ENCODE measurements around the gene RPS6KL1.
A peak's percentile ranks its signal among the peaks of the same experiment; 100 is the strongest.

RPS6KL1 gene

DNA sequence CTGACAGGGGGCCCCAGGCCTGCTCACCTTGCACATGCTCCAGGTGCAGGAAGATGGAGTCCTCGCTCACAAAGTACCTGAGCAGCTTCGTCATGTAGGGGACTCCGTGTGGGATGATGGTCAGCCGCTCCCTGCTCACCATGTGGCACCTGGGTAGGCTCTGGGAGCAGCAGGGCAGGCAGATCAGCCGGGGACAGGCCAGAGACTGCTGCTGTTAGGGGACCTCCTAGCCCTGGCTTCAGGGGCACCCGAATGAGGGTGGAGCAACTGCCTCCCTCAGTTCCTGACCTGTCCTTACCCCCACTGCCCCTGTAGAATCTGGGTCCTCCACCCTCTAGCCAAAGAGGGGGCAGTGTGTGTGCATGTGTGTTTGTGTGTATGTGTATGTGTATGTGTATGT, 11.8 kb downstream of the RPS6KL1 start:
- no peak for DNase-seq

- no peak for DNase-seq
Measured at GRCh38 chr14:74910556-74910955, 12.5 kb downstream of the RPS6KL1 start.

DNA sequence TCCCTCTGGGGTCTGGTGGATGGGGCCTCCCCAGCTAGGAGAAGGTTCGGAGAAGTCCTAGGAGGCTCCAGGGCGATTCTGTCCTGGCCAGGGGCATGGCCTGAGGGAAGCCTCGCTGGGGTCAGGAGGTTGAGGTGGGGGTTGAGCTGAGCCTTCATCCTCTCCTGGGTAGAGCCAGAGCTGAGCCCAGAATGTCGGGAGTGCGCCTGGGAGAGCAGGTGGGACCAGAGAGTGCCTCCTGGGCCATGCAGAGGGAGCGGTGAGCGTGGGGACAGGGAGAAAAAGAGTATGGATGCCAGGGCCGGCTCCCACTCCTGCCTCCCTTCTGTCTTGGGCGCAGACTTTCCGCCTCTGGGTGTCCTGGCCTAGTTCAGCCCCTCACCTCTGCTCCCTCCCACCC, 13.1 kb downstream of the RPS6KL1 start:
- no peak for DNase-seq

GRCh38 chr14:74909501-74909900, 13.6 kb downstream of the RPS6KL1 start:
- DNase-seq = no peak

GRCh38 chr14:74908861-74909341, 14.2 kb downstream of the RPS6KL1 start:
- DNase-seq = no peak

DNA sequence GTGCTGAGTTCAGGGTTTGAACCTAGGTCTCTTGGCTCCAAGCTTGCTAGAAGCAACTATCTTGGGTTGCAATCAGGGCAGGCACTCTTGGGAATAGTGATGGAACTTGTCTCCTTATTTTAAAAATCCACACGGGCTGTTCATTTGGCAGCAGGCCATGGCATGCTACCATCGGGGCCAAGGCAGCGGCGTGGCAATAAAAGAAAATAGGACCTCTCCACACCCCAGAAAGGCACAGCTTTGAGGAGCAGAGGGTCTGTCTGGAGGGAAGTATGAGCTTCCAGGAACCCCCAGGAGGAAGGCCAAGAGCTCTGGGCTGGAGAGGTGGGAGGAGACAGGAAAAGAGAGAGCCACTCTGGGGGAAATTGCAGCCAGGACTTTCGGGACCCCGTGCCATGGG, 15.3 kb downstream of the RPS6KL1 start:
- peak; percentile 71 for DNase-seq

DNA sequence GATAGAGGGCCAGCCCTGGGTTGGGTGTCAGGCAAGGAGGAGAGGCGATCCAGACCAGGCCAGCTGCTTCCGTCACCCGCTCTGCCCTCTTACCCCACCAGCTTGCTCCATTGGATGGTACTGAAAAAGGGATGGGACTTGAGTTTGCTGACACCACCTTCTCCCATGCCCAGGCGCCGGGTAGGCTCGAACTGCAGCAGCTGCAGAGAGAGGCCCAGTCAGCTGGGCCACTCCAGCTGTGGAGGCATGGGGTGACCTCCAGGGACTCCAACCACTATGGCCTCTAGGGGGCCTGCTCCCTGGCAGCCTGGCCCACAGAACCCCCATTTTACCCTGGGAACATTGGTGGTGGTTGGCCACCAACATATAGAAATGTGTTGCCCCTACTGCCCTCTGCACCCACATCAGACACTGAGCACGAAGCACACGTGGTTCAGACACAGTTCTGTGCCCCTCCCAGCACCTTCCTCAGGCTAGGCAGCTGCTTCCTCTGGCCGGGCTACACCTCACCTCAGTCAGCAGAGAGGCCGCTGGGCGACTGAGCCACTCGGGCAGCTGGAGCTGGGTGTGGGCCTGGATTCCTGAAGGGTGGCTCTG, 16.0 kb downstream of the RPS6KL1 start:
- DNase-seq = no peak

DNA sequence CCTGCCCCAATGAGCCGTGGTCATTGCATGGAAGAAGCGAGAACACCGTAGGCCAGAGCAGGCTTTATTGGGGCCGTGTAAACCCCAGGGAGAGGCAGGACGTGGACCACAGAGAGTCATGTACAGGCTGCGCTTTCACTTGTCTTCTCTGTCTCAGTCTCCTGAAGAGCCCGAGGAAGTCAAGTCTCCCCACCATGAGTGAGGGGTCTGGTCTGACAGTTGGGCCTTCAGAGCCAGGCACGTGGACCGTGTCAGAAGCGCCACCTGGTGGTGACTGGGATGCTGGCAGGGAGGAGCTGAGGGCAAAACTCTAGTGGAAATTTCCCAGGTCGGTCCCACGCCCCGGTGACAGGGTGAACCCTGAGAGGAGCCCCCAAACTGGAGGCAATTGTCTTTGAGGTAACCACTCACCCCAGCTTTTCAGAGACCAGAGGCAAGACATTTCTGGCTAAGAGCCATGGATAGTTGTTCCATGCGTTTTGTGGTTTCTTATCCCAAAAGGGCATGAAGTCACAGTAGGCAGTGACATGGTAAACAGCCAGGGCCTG, 17.4 kb downstream of the RPS6KL1 start:
- DNase-seq = peak; percentile 59

GRCh38 chr14:74904635-74905503, 18.2 kb downstream of the RPS6KL1 start:
- no peak for DNase-seq

DNA sequence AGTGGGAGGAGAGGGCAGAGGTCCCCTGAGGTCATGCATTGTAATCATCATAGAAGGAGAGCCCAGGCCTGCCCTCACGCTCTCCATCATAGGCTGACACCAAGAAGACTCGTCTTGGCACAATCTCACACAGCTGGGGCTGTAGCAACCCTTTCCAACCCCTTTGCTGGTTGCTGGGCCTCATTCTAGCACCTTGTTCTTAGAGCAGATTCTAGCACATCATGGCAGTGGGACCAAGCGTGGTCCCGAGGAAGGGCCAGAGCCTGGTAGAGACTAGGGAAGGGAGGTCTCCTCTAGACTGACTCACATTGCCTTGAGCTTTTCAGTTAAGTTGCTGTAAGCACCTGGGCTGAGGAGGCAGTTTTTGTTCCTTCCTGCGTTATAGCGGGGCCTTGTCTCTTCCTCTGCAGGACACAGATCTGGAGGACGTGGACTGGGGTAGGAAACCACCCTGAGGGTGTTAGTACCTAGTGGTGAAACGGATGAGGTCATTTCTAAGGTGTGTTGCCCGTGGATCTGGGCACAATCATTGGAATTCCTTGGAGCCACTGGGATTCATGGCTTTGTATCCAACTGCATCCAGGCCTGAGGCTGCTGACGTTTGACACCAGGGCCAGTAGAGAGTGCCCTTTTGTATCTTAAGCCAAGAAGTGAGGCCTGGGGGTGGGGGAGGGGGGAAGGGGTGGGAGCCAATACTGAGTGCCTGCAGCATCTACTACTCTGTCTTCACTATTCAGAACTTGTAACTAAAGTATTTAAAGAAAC, 19.9 kb downstream of the RPS6KL1 start:
- DNase-seq = no peak

GRCh38 chr14:74898694-74899093, 24.4 kb downstream of the RPS6KL1 start:
- DNase-seq = no peak

- DNase-seq = no peak
Measured at GRCh38 chr14:74898083-74898482, 25.0 kb downstream of the RPS6KL1 start.

GRCh38 chr14:74897642-74898041, 25.4 kb downstream of the RPS6KL1 start:
- DNase-seq = no peak

DNA sequence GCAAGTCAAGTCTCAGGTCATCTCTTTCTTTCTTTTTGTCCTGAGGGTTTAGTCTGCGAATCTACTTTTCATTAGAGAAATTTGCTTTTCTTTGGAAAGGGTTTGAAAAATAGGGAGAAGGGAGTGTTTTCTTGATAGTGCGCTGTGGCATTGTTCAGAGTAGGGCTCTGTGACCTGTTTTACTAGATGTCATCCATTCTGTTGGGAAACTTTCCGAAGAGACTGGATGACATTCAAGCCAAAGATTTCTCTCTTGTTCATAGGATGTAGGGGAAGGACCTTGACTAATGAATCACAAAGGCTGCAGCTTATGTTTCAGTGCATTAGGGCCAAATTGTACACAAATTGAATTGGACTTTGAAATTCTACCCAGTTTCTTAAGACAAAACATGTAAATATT, 26.7 kb downstream of the RPS6KL1 start:
- no peak for DNase-seq

- DNase-seq = no peak
Measured at GRCh38 chr14:74893614-74894091, 29.4 kb downstream of the RPS6KL1 start.

DNA sequence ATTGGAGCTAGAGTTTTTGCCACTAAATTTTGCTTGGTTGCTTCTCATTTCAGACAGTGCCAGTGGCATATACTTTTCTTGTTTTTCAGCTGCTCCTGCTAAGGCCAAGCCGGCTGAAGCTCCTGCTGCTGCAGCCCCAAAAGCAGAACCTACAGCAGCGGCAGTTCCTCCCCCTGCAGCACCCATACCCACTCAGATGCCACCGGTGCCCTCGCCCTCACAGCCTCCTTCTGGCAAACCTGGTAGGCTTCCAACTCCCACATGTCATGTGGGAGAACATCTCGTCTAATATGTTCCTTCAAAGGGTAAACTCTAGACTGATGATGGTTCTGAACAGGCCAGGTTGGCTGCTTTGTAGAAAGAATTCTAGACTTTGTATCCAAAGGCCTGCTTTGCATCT, 30.3 kb downstream of the RPS6KL1 start:
- no peak for DNase-seq

DNA sequence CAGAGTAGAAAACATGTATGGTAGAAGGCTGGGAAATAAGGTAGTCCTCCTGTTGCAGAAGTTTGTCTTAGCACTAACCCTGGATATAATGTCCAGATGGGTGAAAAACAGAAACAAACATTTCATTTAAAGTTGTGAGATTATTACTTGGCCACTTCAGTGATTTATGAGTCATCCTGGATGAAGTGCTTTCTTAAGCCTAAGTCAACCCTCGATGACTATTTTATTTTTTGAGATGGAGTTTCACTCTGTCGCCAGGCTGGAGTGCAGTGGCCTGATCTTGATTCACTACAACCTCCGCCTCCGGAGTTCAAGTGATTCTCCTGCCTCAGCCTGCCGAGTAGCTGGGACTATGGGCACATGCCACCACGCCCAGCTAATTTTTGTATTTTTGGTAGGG, 31.2 kb downstream of the RPS6KL1 start:
- no peak for DNase-seq

DNA sequence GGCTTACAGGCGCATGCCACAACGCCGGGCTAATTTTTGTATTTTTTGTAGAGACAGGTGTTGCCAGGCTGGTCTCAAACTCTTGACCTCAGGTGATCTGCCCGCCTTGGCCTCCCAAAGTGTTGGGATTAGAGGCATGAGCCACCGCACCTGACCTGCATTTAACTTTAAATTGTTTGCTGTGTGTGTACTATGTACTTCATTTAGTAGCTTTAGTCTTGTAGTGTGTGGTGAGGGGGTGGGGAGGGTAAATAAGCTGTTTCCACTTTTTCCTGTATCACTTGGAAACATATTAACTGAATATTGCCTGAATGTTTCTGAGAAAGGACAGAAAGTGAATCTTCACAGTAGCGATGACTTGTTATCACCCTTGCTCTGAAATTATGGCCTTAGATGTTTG, 32.8 kb downstream of the RPS6KL1 start:
- DNase-seq = no peak

DNA sequence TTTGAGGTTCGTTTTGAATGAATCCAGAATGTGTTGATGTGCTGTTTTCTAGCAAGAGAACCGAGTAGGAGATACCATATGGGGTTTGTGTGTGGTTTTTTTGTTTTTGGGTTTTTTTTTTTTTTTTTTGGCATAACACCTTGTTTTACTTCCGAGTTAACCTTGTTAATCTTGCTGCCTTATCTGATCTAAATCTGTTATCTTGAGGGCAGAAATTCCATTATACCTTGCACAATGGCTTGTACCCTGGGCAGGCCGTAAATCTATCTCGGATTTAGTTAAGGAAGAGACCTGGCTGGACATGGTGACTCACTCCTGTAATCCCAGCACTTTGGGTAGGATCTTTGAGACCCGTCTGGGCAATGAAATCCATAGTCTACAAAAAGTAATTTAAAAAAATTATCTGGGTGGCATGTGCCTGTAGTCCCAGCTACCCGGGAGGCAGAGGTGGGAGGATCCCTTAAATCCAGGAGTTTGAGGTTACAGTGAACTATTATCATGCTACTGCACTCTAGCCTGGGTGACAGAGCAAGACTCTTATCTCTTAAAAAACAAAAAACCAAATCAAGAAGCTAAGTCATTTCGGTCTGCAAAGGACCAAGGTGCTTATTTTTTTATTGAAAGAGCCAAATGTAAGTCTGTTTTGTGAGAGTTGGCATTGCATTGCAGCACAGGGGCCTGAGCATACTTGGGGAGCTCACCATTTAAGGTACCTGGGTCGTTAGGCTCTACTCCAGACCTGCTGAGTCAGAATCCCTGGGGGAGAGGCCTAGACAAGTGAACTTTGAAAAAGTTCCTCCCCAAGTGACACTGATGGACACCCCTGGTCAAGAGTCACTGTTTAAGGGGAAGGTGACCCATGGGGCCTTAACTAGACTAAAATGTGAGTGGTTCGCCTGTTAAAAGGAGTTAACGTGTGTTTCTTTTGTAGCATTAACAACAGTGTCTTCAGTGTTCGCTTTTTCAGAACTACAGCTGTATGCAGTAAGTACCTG, 34.6 kb downstream of the RPS6KL1 start:
- DNase-seq = no peak

- no peak for DNase-seq
Measured at GRCh38 chr14:74886001-74886400, 37.1 kb downstream of the RPS6KL1 start.

- no peak for DNase-seq
Measured at GRCh38 chr14:74882103-74882920, 40.7 kb downstream of the RPS6KL1 start.

Data from NCI-H1694 treated with DMSO at 0.1 percent for 48 hours (cell line).